ENCODE results near the gene SULT2B1.
"Not testable (repeated sequence)": the region's sequence is repeated elsewhere in the genome, so short reads cannot be mapped to it uniquely, and the experiment has no call there.

The SULT2B1 gene

DNA sequence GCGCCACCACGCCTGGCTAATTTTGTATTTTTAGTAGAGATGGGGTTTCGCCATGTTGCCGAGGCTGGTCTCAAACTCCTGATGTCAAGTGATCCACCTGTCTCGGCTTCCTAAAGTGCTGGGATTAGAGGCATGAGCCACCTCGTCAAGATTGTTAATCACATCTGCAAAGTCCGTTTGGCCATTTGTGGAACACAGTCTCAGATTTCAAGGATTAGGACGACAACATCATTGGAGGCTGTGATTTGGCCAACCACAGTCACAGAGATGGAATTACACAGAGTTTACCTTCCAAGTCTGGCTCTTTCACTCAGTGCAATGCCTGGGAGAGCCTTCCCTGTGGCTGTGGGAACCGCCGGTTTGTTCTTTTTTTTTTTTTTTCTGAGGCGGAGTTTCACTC is 17.8 kb downstream of the SULT2B1 start:
- TF ChIP-seq, protein P1, sequence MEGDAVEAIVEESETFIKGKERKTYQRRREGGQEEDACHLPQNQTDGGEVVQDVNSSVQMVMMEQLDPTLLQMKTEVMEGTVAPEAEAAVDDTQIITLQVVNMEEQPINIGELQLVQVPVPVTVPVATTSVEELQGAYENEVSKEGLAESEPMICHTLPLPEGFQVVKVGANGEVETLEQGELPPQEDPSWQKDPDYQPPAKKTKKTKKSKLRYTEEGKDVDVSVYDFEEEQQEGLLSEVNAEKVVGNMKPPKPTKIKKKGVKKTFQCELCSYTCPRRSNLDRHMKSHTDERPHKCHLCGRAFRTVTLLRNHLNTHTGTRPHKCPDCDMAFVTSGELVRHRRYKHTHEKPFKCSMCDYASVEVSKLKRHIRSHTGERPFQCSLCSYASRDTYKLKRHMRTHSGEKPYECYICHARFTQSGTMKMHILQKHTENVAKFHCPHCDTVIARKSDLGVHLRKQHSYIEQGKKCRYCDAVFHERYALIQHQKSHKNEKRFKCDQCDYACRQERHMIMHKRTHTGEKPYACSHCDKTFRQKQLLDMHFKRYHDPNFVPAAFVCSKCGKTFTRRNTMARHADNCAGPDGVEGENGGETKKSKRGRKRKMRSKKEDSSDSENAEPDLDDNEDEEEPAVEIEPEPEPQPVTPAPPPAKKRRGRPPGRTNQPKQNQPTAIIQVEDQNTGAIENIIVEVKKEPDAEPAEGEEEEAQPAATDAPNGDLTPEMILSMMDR (IDR thresholded peaks at IDR 0.05; ENCODE audit: borderline replicate concordance, control extremely low read depth, extremely low read depth, insufficient read depth, missing control alignments), result no peak
- in situ Hi-C loops (cut with MboI; ENCODE audit: low sequenced_read_pairs, unreplicated experiment), result no loop called here
- DNase-seq (ENCODE audit: low spot score), result no peak

DNA sequence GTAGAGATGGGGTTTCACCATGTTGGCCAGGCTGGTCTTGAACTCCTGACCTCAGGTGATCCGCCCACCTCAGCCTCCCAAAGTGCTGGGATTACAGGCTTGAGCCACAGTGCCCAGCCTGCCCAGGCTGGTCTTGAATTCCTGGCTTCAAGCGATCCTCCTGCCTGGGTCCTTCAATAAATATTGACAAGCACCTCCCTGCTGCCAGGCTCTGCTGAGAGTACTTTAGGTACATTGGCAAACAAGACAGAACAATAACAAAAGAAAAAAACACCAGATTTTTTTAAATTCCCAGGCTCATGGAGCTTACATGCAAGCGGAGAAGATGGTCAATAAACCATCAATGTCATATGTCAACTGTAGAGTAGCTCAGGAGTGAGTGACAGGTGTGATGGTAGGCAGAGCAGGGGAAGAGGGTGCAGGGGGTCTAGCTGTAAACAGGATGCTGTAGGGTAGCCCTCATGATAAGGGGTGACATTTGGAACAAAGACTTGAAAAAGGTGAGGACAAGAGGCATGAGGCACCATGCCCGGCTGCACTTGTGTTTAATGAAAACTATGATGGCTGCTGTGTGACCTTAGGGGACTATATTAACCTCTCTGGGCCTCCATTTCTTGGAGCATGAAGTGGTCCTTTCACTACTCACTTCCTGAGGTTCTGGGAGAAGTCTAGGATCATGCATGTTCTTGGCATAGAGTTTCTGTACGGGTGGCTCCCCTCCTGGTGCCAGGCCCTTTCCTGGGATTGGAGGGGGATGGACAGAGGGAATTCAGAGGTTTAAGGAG is 19.6 kb downstream of the SULT2B1 start:
- in situ Hi-C loops (cut with MboI; ENCODE audit: low sequenced_read_pairs, unreplicated experiment), result no loop called here
- TF ChIP-seq, protein P1 (IDR thresholded peaks at IDR 0.05; ENCODE audit: borderline replicate concordance, control extremely low read depth, extremely low read depth, insufficient read depth, missing control alignments), result no peak
- no peak for DNase-seq (ENCODE audit: low spot score)

DNA sequence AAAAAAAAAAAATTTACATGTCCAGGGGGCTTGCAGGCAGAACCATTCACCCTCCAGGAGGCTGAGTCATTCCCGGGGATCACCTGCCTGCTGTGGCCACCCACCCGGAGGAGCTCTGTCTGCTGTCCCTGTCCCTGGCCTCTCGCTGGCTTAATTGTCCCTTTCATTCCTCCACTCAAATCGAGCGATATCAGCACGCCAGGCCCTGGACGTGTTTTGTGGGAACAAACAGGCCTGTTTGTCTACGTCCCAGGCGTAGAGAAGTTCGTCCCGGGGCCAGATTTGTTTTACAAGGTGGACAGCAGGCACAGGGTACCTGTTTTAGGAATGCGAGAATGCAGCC is 21.2 kb downstream of the SULT2B1 start:
- DNase-seq (ENCODE audit: low spot score), result no peak
- TF ChIP-seq, protein P1 (IDR thresholded peaks at IDR 0.05; ENCODE audit: borderline replicate concordance, control extremely low read depth, extremely low read depth, insufficient read depth, missing control alignments), result no peak

DNA sequence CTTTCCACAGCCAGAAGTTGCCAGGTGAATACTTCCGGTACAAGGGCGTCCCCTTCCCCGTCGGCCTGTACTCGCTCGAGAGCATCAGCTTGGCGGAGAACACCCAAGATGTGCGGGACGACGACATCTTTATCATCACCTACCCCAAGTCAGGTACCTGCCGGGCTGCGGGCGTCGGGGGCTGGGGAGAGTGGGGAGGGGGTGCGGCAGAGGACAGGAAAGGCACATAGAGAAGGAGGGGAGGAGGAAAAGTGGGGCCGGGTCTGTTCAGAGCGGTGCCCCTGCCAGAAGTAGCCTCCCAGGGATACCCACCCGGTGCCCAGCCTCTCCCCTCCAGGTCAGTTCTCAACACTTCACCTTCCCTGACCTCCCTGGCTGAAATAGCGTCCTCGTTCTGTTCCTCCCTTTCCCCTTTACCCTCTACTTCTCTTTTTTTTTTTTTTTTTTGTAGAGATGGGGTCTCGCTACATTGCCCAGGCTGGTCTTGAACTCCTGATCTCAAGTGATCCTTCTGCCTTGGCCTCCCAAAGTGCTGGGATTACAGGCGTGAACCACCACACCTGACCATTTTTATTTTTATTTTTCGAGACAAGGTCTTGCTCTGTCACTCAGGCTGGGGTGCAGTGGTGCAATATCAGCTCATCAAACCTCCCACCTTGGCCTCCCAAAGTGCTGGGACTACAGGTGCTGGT is 24.1 kb downstream of the SULT2B1 start:
- TF ChIP-seq, protein P1 (IDR thresholded peaks at IDR 0.05; ENCODE audit: borderline replicate concordance, control extremely low read depth, extremely low read depth, insufficient read depth, missing control alignments), result no peak
- in situ Hi-C loops (cut with MboI; ENCODE audit: low sequenced_read_pairs, unreplicated experiment), result loop anchor here (25.0 kb wide), 1 partner anchor 264 kb away; a partner anchor contains a TSS
- no peak for DNase-seq (ENCODE audit: low spot score)

More for the DNA sequence above, 21.2 kb downstream of the SULT2B1 start:
- in situ Hi-C loops (cut with MboI; ENCODE audit: low sequenced_read_pairs, unreplicated experiment), result no loop called here

DNA sequence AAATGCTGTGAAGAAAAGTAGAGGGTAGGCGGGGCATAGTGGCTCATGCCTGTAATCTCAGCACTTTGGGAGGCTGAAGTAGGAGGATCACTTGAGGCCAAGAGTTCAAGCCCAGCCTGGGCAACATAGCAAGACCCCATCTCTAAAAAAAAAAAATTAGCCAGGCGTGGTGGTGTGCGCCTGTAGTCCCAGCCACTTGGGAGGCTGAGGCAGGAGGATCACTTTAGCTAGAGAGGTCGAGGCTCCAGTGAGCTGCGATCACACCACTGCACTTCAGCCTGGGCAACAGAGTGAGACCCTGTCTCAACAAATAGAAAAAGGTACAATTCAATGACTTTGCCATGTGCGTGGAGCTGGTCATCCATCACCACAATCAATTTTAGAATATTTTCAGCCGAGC is 25.9 kb downstream of the SULT2B1 start:
- DNase-seq (ENCODE audit: low spot score), result not testable (repeated sequence)
- in situ Hi-C loops (cut with MboI; ENCODE audit: low sequenced_read_pairs, unreplicated experiment), result loop anchor here (25.0 kb wide), 1 partner anchor 266 kb away; a partner anchor contains a TSS

DNA sequence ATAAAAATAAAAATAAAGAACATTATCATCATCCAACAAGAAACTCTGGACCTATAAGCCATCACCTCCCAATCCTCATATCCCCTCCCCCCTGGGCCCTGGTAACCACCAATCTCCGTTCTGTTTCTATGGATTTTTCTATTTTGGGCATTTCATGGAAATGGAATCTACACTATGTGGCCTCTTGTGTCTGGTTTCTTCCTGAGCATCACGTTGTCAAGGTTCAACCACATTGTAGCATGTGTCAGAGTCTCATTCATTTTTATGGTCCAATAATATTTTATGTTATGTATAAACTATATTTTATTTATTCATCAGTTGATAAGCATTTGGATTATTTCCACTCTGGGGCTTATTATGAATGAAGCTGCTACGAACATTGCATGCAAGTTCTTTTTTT is 26.9 kb downstream of the SULT2B1 start:
- TF ChIP-seq, protein P1 (IDR thresholded peaks at IDR 0.05; ENCODE audit: borderline replicate concordance, control extremely low read depth, extremely low read depth, insufficient read depth, missing control alignments), result no peak
- in situ Hi-C loops (cut with MboI; ENCODE audit: low sequenced_read_pairs, unreplicated experiment), result loop anchor here (25.0 kb wide), 1 partner anchor 267 kb away; a partner anchor contains a TSS

DNA sequence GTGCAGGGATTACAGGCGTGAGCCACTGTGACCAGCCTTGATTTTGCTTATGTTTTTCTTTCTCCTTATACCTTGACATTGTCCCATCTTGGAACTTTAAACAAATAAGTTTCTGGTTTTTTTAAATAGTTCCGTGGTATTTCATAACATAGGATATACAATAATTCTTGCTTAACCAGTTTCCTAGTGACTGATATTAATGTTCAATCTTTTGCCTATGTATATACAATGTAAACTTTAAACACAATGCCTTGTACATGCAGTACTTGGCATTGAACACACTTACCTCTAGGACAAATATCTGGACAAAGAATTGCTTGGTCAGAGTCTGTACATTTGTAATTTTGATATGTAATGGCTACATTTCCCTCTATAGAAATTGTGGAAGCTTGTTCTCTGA is 30.2 kb downstream of the SULT2B1 start:
- TF ChIP-seq, protein P1 (IDR thresholded peaks at IDR 0.05; ENCODE audit: borderline replicate concordance, control extremely low read depth, extremely low read depth, insufficient read depth, missing control alignments), result no peak
- in situ Hi-C loops (cut with MboI; ENCODE audit: low sequenced_read_pairs, unreplicated experiment), result loop anchor here (25.0 kb wide), 1 partner anchor 270 kb away; a partner anchor contains a TSS
- no peak for DNase-seq (ENCODE audit: low spot score)

More for the DNA sequence above, 26.9 kb downstream of the SULT2B1 start:
- no peak for DNase-seq (ENCODE audit: low spot score)
